ENCODE results near the gene DRP2. TPM values are rescaled to one million over a fixed set of nuclear protein-coding genes. Genes with fewer than 3 reads are reported as not detected.
"Not testable (repeated sequence)": the region's sequence is repeated elsewhere in the genome, so short reads cannot be mapped to it uniquely, and the experiment has no call there.

Gene DRP2, protein sequence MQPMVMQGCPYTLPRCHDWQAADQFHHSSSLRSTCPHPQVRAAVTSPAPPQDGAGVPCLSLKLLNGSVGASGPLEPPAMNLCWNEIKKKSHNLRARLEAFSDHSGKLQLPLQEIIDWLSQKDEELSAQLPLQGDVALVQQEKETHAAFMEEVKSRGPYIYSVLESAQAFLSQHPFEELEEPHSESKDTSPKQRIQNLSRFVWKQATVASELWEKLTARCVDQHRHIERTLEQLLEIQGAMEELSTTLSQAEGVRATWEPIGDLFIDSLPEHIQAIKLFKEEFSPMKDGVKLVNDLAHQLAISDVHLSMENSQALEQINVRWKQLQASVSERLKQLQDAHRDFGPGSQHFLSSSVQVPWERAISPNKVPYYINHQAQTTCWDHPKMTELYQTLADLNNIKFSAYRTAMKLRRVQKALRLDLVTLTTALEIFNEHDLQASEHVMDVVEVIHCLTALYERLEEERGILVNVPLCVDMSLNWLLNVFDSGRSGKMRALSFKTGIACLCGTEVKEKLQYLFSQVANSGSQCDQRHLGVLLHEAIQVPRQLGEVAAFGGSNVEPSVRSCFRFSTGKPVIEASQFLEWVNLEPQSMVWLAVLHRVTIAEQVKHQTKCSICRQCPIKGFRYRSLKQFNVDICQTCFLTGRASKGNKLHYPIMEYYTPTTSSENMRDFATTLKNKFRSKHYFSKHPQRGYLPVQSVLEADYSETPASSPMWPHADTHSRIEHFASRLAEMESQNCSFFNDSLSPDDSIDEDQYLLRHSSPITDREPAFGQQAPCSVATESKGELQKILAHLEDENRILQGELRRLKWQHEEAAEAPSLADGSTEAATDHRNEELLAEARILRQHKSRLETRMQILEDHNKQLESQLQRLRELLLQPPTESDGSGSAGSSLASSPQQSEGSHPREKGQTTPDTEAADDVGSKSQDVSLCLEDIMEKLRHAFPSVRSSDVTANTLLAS
- polyA plus RNA-seq (ENCODE audit: insufficient read length in 4 of 4) = 1 to 10 TPM; 1.7 to 2.9 (median 1.9) TPM

- DNase-seq (ENCODE audit: low read depth in 4 of 4, low spot score in 3 of 4) = no peak
These were observed at the start of gene DRP2 for GRCh38 chrX:101219116-101219863. DRP2 (plus strand) TSS chrX:101219786; CDS start chrX:101231648, 11,862 bp downstream.

- DNase-seq (ENCODE audit: low read depth in 4 of 4, low spot score in 3 of 4) = no peak
These were observed 47.6 kb upstream of the DRP2 start for GRCh38 chrX:101171883-101172400.

DNA sequence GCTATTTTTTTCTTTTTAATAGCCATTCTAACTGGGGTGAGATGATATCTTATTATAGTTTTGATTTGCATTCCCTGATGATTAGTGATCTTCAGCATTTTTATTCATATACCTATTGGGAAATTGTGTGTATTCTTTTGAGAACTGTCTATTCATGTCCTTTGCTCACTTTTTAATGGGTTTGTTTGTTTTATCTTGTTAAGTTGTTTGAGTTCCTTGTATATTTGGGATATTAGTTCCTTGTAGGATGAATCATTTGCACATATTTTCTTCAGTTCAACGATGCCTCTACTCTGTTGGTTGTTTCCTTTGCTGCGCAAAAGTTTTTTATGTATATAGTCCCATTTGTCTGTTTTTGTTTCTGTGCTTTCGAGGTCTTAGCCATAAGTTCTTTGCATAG lies 43.1 kb upstream of the DRP2 start:
- no peak for DNase-seq (ENCODE audit: low read depth in 4 of 4, low spot score in 3 of 4)

DNA sequence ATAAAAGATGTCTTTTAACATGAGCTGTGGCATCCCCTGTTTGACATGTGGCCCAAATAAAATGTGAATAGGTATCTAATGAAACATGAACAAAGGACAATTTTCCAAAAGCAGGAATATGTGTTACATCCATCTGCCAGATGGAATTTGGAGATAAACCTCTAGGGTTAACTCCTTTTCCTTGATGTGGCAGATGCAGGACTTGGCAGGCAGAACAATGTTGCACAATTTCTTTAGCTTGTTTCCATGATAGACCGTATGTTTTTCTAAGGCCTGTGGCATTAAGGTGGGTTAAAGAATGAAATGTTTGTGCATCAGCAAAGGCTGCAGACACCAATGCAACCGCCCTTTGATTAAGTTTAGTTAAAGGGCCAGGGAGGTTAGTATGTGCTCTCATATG lies 34.7 kb upstream of the DRP2 start:
- DNase-seq (ENCODE audit: low read depth in 4 of 4, low spot score in 3 of 4) = not testable (repeated sequence)

DNA sequence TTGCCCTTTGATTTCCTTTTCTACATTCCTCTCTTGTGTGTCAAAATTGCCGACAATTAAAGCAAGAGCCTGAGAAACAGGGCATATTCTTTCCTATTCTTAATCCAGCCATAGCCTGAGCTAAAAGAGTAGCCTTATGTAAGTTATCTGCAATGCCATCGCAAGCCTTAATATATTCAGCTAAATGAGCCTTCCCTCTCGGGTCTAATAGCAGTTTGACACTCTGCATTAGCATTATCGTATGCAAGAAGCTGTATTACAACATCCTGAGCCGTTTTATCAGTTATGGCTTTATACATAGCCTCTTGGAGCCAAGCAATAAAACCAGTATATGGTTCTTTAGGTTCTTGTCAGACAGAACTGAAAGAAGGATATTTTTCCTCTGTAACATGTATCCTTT lies 31.6 kb upstream of the DRP2 start:
- DNase-seq (ENCODE audit: low read depth in 4 of 4, low spot score in 3 of 4) = not testable (repeated sequence)

DNA sequence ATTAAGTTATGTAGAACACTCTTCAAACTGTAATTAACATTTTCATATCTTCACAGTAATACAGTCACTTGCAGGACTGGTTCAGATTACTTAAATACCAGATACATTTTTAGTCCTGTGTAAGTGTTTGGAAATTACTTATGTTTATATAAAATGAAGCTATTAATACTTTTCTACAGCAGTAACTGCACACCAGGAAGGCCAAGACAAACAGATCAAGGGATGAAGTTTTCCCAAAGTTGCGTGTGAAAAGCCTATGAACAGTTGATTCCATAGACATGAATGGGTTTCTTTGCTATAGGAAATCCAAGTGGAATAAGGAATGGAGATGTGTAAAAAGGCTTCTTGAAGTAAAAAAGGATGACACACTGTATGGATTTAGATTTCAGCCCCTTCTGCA lies 28.9 kb upstream of the DRP2 start:
- DNase-seq (ENCODE audit: low read depth in 4 of 4, low spot score in 3 of 4) = no peak

GRCh38 chrX:101191217-101191750 lies 28.3 kb upstream of the DRP2 start:
- no peak for DNase-seq (ENCODE audit: low read depth in 4 of 4, low spot score in 3 of 4)

GRCh38 chrX:101195442-101196173 lies 24.0 kb upstream of the DRP2 start:
- DNase-seq (ENCODE audit: low read depth in 4 of 4, low spot score in 3 of 4) = no peak

DNA sequence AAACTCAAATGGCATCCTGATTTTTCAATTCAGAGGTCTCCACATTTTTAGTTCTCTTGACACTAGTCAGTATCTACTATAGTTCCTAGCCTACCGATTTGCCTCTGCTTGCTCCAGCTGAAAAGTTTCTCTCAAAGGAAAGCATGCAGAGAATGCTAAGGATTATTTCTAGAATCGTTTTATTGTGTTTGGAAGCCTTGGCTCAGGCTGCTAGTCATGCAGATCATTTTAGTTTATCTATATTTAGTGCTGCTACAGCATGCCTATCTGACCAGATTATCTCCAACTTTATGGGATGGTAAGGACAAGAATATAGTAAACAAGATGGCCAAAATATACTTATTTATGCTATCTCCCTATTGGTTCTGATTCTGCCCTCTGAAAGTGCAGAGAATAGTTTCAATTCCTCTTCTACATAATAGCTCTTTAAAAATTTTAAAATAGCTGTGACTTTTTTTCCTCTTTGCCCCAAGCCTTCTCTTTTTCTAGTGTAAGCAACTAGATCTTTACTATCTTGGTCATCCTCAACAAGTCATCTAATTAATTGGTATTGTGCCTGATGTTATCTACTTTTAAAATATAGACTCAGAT lies 15.7 kb upstream of the DRP2 start:
- DNase-seq (ENCODE audit: low read depth in 4 of 4, low spot score in 3 of 4) = no peak

GRCh38 chrX:101206471-101206870 lies 13.1 kb upstream of the DRP2 start:
- no peak for DNase-seq (ENCODE audit: low read depth in 4 of 4, low spot score in 3 of 4)

DNA sequence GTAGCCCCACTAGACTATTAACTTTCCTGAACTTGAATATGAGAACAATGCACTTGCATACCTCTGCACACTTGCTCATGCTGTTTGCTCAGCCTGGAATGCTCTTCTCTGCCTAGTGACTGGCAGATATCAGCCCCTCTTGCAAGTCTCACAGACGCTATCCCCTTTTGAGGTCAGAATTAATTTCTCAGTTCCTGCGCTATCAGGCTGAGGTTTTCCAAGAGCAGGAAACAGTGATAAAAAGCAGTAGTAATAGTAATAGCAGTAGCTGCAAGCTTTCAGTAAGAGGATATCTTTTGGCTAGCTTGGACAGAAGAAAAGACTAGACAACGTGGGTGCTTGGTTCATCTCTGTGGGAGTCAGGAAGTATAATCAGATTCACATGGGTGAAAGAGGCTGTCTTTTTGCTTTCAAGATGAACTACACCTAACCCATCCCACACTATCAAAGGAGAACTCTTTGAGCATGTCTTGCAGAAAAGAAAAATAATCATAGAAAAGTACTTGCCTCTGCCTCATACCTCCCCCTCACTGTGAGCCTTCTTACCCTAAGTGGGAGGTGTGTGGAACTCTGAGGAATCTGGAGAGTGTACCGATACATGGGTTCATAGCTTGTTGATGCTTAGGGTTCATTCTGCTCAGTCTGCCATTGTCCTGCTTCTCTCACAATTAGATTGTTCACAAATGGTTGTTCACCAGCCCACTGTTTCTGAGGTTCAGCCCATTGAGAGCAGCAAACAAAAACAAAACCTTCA lies 11.3 kb upstream of the DRP2 start:
- DNase-seq (ENCODE audit: low read depth in 4 of 4, low spot score in 3 of 4) = no peak

- DNase-seq (ENCODE audit: low read depth in 4 of 4, low spot score in 3 of 4) = no peak
These were observed 9.0 kb upstream of the DRP2 start for GRCh38 chrX:101210630-101211029.

DNA sequence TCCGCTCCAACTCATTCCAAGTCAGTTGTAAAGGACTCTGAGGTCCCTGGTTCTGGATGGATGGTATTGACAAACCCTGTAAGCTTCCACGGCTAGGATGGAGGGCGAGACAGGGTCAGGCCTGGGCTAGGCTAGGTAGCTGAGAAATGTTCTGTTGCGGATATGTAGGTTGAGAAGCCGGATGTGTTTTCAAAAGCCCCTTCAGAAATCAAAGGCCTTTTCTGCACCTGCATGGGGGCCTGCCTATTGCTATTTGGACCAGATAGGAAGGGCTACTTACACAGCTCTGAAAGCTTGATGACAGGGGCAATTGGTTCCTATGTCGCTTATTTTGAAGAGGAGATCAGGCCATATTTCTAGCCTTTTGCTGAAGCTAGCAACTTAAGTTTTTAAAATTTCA lies 1.9 kb upstream of the DRP2 start:
- no peak for DNase-seq (ENCODE audit: low read depth in 4 of 4, low spot score in 3 of 4)

DNA sequence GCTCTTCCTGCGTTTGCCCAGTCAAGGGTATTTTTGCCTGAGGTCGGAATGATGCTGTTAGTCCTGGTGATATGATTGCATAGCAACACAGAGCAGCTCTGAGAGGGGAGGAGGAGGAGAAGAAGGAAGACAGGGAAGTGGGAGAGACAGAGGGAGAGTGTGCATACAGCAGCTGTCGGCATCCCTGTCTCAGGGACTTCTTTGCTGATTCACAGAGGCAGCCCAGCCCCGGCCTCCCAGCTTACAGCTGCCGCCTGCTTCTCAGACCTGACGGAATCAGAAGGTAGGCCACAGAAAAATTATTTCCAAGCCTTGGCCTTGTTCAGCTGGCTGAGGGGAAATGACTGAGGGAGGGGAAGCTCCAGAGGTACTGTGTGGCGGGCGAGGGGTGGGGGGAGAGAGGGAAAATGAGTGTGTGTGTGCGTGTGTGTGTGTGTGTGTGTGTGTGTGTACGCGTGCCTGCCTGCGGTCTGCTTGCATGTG lies 319 bp downstream of the DRP2 start:
- no peak for DNase-seq (ENCODE audit: low read depth in 4 of 4, low spot score in 3 of 4)

GRCh38 chrX:101220662-101221260 lies 1.2 kb downstream of the DRP2 start:
- DNase-seq (ENCODE audit: low read depth in 4 of 4, low spot score in 3 of 4) = no peak

DNA sequence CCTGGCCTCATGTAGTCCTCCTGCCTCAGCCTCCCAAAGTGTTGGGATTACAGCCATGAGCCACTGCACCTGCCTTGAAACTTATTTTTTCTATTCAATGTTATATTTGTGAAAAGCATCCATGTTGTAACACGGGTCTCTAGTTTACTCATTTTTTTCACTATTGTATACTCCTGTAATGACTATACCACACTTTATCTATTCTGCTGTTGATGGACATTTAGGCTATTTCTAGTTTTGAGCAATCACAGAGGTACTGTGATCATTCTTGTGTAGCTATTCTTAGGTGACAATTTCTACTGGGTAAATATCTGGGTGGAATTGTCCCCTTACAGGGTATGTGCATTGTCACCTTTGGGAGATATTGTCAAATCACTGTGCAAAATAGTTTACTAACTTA lies 3.6 kb downstream of the DRP2 start:
- DNase-seq (ENCODE audit: low read depth in 4 of 4, low spot score in 3 of 4) = no peak

GRCh38 chrX:101229170-101229569 lies 9.6 kb downstream of the DRP2 start:
- no peak for DNase-seq (ENCODE audit: low read depth in 4 of 4, low spot score in 3 of 4)

DNA sequence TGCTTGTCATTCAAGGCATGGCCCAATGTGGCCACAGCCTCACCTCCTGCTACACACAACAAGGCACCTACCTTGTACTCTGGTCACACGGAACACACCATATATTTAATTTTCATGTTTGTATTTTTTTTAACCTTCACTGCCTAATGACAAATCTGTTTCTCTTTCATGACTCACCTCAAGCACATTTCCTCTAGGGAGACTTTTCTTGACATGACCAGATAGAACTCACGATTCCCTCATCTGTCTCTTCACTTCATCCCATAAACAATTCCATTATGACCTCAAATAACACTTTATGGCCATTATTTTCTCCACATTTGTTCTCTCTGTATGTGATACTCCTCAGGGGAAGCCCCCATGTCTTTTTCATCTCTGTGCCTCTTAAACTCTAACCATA lies 11.1 kb downstream of the DRP2 start:
- no peak for DNase-seq (ENCODE audit: low read depth in 4 of 4, low spot score in 3 of 4)
